OCI-LY7 (cell line): Measurements from ENCODE around the gene CELF2.

Experiments
- EZH2phosphoT487 ChIP-seq: fragments of 200-600 bp; sonication (generic); IDR thresholded peaks from 2 replicates; pipeline ENCODE4 v1.6.1; 2018; ENCODE audit warnings: low read depth, borderline replicate concordance, mild to moderate bottlenecking, mixed run types, antibody characterized with exemption, low read length, moderate library complexity, mixed read lengths
- TF ChIP-seq, protein P1 (sequence below): fragments of 200-600 bp; sonication (generic); conservative IDR thresholded peaks from 2 replicates; pipeline ENCODE4 v1.5.1; 2014; ENCODE audit warnings: mild to moderate bottlenecking, antibody characterized with exemption, low read length, moderate library complexity, mixed read lengths

DNA sequence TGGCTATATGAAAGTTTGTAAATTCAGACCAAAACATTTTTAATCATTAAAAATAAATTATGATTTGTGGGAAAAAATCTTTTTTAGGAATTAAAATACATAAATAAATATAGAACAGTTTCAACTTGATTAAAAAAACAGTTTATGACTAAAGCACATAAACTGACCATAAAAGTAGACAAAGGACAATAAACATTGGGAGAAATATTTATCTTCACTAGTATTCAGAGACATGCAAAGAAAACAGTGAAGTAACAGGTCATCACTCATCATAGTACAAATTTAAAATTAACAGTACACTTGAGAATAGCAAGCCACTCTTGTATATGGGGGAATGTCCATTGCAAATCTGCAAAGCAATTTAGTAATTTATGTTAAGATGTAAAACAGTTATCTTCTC is 28.0 kb upstream of the CELF2 start:
- TF ChIP-seq, protein P1, sequence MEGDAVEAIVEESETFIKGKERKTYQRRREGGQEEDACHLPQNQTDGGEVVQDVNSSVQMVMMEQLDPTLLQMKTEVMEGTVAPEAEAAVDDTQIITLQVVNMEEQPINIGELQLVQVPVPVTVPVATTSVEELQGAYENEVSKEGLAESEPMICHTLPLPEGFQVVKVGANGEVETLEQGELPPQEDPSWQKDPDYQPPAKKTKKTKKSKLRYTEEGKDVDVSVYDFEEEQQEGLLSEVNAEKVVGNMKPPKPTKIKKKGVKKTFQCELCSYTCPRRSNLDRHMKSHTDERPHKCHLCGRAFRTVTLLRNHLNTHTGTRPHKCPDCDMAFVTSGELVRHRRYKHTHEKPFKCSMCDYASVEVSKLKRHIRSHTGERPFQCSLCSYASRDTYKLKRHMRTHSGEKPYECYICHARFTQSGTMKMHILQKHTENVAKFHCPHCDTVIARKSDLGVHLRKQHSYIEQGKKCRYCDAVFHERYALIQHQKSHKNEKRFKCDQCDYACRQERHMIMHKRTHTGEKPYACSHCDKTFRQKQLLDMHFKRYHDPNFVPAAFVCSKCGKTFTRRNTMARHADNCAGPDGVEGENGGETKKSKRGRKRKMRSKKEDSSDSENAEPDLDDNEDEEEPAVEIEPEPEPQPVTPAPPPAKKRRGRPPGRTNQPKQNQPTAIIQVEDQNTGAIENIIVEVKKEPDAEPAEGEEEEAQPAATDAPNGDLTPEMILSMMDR, result no peak
- TF ChIP-seq EZH2phosphoT487, result no peak
